Activated CD4-positive, alpha-beta T cell treated with anti-CD3 and anti-CD28 coated beads, Interleukin-2, amount 50 U/mL, for 24 hours (primary cell): ENCODE results near the gene ITPR2.
"Not testable (repeated sequence)": the region's sequence is repeated elsewhere in the genome, so short reads cannot be mapped to it uniquely, and the experiment has no call there.

Experiments used
- DNase-seq, 2 donors: peaks; one replicate each; pipeline ENCODE4 v3.0.0-alpha.2; 2020; ENCODE audit warnings: low read depth in 1 of 2, low spot score in 1 of 2

Gene ITPR2

GRCh38 chr12:26832822-26833742 lies at the start of gene ITPR2:
TSS of gene ITPR2 (minus strand) at chr12:26833194. CDS start at chr12:26832781, 413 bp downstream.
- peak; percentile 87 to 88 for DNase-seq

GRCh38 chr12:26880625-26881024 lies 47.6 kb upstream of the ITPR2 start:
- DNase-seq, result no peak

GRCh38 chr12:26878661-26879119 lies 45.7 kb upstream of the ITPR2 start:
- DNase-seq, result no peak

- no peak for DNase-seq
Observed at GRCh38 chr12:26874501-26875296, 41.7 kb upstream of the ITPR2 start.

GRCh38 chr12:26872625-26873024 lies 39.6 kb upstream of the ITPR2 start:
- no peak for DNase-seq

GRCh38 chr12:26871985-26872384 lies 39.0 kb upstream of the ITPR2 start:
- DNase-seq, result no peak

GRCh38 chr12:26870491-26871419 lies 37.8 kb upstream of the ITPR2 start:
- no peak for DNase-seq

GRCh38 chr12:26869908-26870459 lies 37.0 kb upstream of the ITPR2 start:
- DNase-seq, result no peak

- no peak for DNase-seq
Observed at GRCh38 chr12:26869104-26869494, 36.1 kb upstream of the ITPR2 start.

- DNase-seq, result no peak
Observed at GRCh38 chr12:26868447-26869103, 35.6 kb upstream of the ITPR2 start.

- DNase-seq, result no peak
Observed at GRCh38 chr12:26867080-26867479, 34.1 kb upstream of the ITPR2 start.

GRCh38 chr12:26863515-26863914 lies 30.5 kb upstream of the ITPR2 start:
- no peak for DNase-seq

GRCh38 chr12:26862787-26863186 lies 29.8 kb upstream of the ITPR2 start:
- not testable (repeated sequence) for DNase-seq

- no peak for DNase-seq
Observed at GRCh38 chr12:26861690-26862089, 28.7 kb upstream of the ITPR2 start.

- no peak for DNase-seq
Observed at GRCh38 chr12:26857465-26858176, 24.6 kb upstream of the ITPR2 start.

GRCh38 chr12:26855337-26855736 lies 22.3 kb upstream of the ITPR2 start:
- no peak for DNase-seq

GRCh38 chr12:26854031-26854390 lies 21.0 kb upstream of the ITPR2 start:
- DNase-seq, result no peak

- peak in 1 of 2 donors; percentile 56 for DNase-seq
Observed at GRCh38 chr12:26853303-26854030, 20.5 kb upstream of the ITPR2 start.
